ENCODE results near the gene HAPSTR1. TPM values are rescaled to one million over a fixed set of nuclear protein-coding genes. Genes with fewer than 3 reads are reported as not detected.

Gene HAPSTR1
- total and polyA plus RNA-seq, 7 donors: 15.1 to 80.0 (median 54.5) TPM

GRCh38 chr16:9062301-9062700 lies 29.1 kb upstream of the HAPSTR1 start:
- no peak for TF ChIP-seq CTCF (IDR thresholded peaks at IDR 0.05)
- Histone ChIP-seq H3K4me3 (no peak overlapping the region), H3K27me3 (ENCODE audit: insufficient read depth in 3 of 3, low read length in 2 of 3) (no peaks in the 10 kb centered on the region), H3K27ac (peak overlapping the region; percentile 73), H3K36me3 (ENCODE audit: insufficient read depth in 1 of 2, low read depth in 1 of 2) (no peaks in the 10 kb centered on the region), H3K9me3 (no peaks in the 10 kb centered on the region), H3K4me1 (peaks cover 24% of the 10 kb centered on the region)
- ATAC-seq: no peak
- DNase-seq: no peak
- intact Hi-C loops (cut with DNase I): no loop called here
- 55 to 79% (median 62%) methylated on average over 7 of the region's 7 CpGs for WGBS, 3 donors

GRCh38 chr16:9065077-9065476 lies 26.4 kb upstream of the HAPSTR1 start:
- H3K9me3 ChIP-seq: no peaks in the 10 kb centered on the region
- H3K36me3 ChIP-seq (ENCODE audit: insufficient read depth in 1 of 2, low read depth in 1 of 2): no peaks in the 10 kb centered on the region
- H3K27ac ChIP-seq: no peak overlapping the region
- intact Hi-C loops (cut with DNase I): no loop called here
- no peak for TF ChIP-seq CTCF (IDR thresholded peaks at IDR 0.05)
- H3K4me3 ChIP-seq: no peak overlapping the region
- peaks cover 22% of the 10 kb centered on the region for H3K4me1 ChIP-seq
- no peaks in the 10 kb centered on the region for H3K27me3 ChIP-seq (ENCODE audit: insufficient read depth in 3 of 3, low read length in 2 of 3)
- WGBS, 3 donors: 88 to 91% (median 91%) methylated on average over 4 of the region's 4 CpGs
- no peak for DNase-seq
- ATAC-seq: no peak

- intact Hi-C loops (cut with DNase I): no loop called here
These were observed 22.6 kb upstream of the HAPSTR1 start for GRCh38 chr16:9068886-9069285.

GRCh38 chr16:9070254-9070653 lies 21.2 kb upstream of the HAPSTR1 start:
- no peak overlapping the region for H3K4me3 ChIP-seq
- no peak for TF ChIP-seq CTCF (IDR thresholded peaks at IDR 0.05)
- no peaks in the 10 kb centered on the region for H3K4me1 ChIP-seq
- H3K27ac ChIP-seq: no peak overlapping the region
- H3K36me3 ChIP-seq (ENCODE audit: insufficient read depth in 1 of 2, low read depth in 1 of 2): no peaks in the 10 kb centered on the region
- WGBS, 3 donors: 54 to 63% (median 59%) methylated on average over 4 of the region's 4 CpGs
- no peaks in the 10 kb centered on the region for H3K9me3 ChIP-seq
- intact Hi-C loops (cut with DNase I): no loop called here
- ATAC-seq (no peak), DNase-seq (no peak)
- H3K27me3 ChIP-seq (ENCODE audit: insufficient read depth in 3 of 3, low read length in 2 of 3): no peaks in the 10 kb centered on the region

More at GRCh38 chr16:9068886-9069285, 22.6 kb upstream of the HAPSTR1 start:
- no peak overlapping the region for H3K27ac ChIP-seq
- ATAC-seq: no peak
- H3K36me3 ChIP-seq (ENCODE audit: insufficient read depth in 1 of 2, low read depth in 1 of 2): no peaks in the 10 kb centered on the region
- H3K4me1 ChIP-seq: no peaks in the 10 kb centered on the region
- no peaks in the 10 kb centered on the region for H3K9me3 ChIP-seq
- no peak for DNase-seq
- TF ChIP-seq CTCF (IDR thresholded peaks at IDR 0.05): no peak
- 93 to 96% (median 96%) methylated on average over 2 of the region's 2 CpGs for WGBS, 3 donors
- no peaks in the 10 kb centered on the region for H3K27me3 ChIP-seq (ENCODE audit: insufficient read depth in 3 of 3, low read length in 2 of 3)
- H3K4me3 ChIP-seq: no peak overlapping the region

GRCh38 chr16:9071377-9071776 lies 20.1 kb upstream of the HAPSTR1 start:
- no peaks in the 10 kb centered on the region for H3K36me3 ChIP-seq (ENCODE audit: insufficient read depth in 1 of 2, low read depth in 1 of 2)

More at GRCh38 chr16:9071377-9071776, 20.1 kb upstream of the HAPSTR1 start:
- Histone ChIP-seq H3K27ac (no peak overlapping the region), H3K27me3 (ENCODE audit: insufficient read depth in 3 of 3, low read length in 2 of 3) (no peaks in the 10 kb centered on the region), H3K4me1 (no peaks in the 10 kb centered on the region), H3K9me3 (no peaks in the 10 kb centered on the region), H3K4me3 (no peak overlapping the region)
- no peak for DNase-seq
- intact Hi-C loops (cut with DNase I): no loop called here
- no peak for ATAC-seq
- no peak for TF ChIP-seq CTCF (IDR thresholded peaks at IDR 0.05)
- WGBS, 3 donors: 76 to 89% (median 80%) methylated on average over 9 of the region's 9 CpGs

Measured in psoas muscle (tissue), 8 donors.